Measurements from ENCODE around the gene SPEN. TPM values are rescaled to one million over a fixed set of nuclear protein-coding genes. Genes with fewer than 3 reads are reported as not detected.
A peak's percentile ranks its signal among the peaks of the same experiment; 100 is the strongest.

SPEN gene
- total RNA-seq, 1 donor from 2014 or later: 33.5 TPM

DNA sequence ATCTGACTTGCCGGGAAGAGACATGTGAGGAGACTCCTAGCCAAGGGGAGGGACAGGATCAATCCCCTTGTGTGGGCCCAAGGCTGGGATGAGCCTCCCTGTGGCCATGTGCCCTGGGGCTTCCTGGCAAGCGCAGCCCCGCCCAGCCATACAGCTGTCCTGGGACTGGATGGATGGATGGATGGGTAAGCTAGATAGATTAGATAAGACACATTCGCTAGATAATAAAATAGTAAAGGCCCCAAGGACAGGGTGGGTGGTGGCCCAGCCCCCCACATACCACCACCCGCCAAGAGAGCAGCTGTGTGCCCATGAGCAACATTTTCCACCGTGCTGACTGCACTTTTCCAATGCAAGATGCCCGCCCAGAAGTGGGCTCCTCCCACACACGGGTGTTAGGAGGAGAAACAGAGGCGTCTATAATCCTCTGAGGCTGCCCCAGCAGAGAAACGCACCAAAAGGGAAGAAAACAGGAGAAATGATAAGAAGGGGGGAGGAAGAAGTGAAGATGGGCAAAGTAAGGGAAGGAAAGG lies 103.3 kb downstream of the SPEN start:
- H3K36me3 Mint-ChIP-seq (ENCODE audit: low read depth, unreplicated experiment): peaks cover 25% of the 10 kb centered on the region
- no peak for DNase-seq (ENCODE audit: low spot score)
- no peaks in the 10 kb centered on the region for H3K9me3 Mint-ChIP-seq (ENCODE audit: unreplicated experiment)
- no peak overlapping the region for H3K27ac Mint-ChIP-seq (ENCODE audit: unreplicated experiment)
- no peak overlapping the region for H3K4me3 Mint-ChIP-seq (ENCODE audit: unreplicated experiment)
- TF ChIP-seq, protein P1, sequence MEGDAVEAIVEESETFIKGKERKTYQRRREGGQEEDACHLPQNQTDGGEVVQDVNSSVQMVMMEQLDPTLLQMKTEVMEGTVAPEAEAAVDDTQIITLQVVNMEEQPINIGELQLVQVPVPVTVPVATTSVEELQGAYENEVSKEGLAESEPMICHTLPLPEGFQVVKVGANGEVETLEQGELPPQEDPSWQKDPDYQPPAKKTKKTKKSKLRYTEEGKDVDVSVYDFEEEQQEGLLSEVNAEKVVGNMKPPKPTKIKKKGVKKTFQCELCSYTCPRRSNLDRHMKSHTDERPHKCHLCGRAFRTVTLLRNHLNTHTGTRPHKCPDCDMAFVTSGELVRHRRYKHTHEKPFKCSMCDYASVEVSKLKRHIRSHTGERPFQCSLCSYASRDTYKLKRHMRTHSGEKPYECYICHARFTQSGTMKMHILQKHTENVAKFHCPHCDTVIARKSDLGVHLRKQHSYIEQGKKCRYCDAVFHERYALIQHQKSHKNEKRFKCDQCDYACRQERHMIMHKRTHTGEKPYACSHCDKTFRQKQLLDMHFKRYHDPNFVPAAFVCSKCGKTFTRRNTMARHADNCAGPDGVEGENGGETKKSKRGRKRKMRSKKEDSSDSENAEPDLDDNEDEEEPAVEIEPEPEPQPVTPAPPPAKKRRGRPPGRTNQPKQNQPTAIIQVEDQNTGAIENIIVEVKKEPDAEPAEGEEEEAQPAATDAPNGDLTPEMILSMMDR (IDR thresholded peaks at IDR 0.05; ENCODE audit: unreplicated experiment): no peak
- peaks cover 17% of the 10 kb centered on the region for H3K27me3 Mint-ChIP-seq (ENCODE audit: unreplicated experiment)
- peaks cover 39% of the 10 kb centered on the region for H3K4me1 Mint-ChIP-seq (ENCODE audit: unreplicated experiment)

DNA sequence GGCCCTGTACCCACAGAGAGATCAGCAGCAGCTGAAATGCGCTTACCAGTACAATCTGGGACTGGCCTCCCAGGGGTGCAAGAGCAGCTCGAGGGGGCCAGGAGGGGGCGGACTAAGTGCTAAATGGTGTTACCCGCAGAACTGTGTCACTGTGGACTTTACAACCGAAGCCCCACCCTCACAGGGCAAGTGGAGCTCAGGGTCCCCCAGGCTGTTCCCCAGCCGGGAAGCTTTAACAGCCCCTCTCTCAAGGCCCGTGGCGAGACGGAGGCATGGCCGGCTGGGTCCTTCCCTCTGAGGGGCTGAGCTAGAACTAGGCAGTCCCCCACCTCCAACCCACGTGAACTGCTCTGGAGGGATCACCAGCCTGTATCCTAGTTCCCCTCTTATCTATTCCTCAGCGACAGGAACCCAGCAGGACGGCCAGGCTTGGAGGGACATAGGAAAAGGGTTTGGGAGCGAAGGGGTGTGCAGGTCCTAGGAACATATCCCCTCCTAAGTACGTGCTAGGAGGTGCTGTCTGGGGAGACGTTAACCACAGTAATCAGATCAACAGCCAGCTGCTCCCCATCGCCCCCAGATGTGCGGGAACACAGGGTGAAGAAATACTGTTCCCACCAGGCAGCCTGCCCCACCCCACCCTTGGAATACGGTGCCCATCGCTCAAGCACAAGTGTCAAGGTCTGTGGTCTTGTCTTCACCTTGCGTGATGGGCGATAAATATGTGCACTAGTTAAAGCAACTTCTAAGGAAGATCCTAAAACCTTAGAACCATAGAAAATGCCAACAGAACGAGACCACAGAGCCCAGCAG lies 104.0 kb downstream of the SPEN start:
- H3K4me3 Mint-ChIP-seq (ENCODE audit: unreplicated experiment): no peak overlapping the region
- H3K27ac Mint-ChIP-seq (ENCODE audit: unreplicated experiment): no peak overlapping the region
- H3K4me1 Mint-ChIP-seq (ENCODE audit: unreplicated experiment): peaks cover 39% of the 10 kb centered on the region
- no peaks in the 10 kb centered on the region for H3K9me3 Mint-ChIP-seq (ENCODE audit: unreplicated experiment)
- DNase-seq (ENCODE audit: low spot score): no peak
- H3K36me3 Mint-ChIP-seq (ENCODE audit: low read depth, unreplicated experiment): peaks cover 19% of the 10 kb centered on the region
- H3K27me3 Mint-ChIP-seq (ENCODE audit: unreplicated experiment): peaks cover 15% of the 10 kb centered on the region
- TF ChIP-seq, protein P1 (IDR thresholded peaks at IDR 0.05; ENCODE audit: unreplicated experiment): no peak

DNA sequence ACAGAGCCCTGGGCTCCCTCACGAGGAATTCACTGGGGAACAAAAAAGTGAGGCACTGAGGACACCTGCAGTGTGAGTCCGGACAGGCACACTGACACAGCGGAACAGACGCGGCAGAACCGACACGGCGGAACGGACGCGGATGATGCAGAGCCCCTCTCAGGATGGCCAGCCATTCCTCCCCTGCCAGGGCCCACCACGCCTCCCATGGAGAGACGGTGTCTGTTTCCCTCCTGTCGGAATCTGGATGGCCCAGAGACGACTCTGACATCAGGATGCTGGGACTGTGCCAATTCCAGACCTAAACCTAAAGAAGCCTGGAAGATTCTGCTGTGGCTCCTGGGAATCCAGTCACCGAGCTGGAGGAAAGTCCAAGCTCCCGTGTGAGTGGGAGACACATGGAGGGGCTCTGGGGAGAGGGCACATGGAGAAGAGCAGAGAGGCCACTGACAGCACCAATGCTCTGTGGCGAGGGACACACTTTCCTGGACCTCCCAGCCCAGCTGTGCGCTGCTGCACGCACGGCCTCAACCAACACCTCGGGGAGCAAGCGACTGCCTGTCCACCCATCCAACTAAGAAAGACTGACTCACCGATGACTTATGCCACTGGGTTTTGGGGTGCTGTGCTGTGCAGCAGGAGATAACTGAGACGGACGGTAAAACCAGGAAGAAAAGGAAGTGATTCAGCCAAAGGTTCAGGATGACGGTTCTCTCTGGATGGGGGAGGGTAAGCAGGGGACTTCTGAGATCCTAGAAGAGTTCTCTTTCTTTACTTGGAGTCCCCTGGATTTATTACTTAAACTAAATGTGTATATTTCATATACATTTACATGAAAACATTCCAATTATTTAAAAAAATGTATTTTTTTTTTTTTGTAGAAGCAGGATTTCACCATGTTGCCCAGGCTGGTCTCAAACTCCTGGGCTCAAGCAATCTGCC lies 105.1 kb downstream of the SPEN start:
- no peaks in the 10 kb centered on the region for H3K9me3 Mint-ChIP-seq (ENCODE audit: unreplicated experiment)
- H3K27ac Mint-ChIP-seq (ENCODE audit: unreplicated experiment): no peak overlapping the region
- peaks cover 9% of the 10 kb centered on the region for H3K27me3 Mint-ChIP-seq (ENCODE audit: unreplicated experiment)
- TF ChIP-seq, protein P1 (IDR thresholded peaks at IDR 0.05; ENCODE audit: unreplicated experiment): no peak
- peaks cover 17% of the 10 kb centered on the region for H3K36me3 Mint-ChIP-seq (ENCODE audit: low read depth, unreplicated experiment)
- DNase-seq (ENCODE audit: low spot score): no peak
- H3K4me1 Mint-ChIP-seq (ENCODE audit: unreplicated experiment): peaks cover 39% of the 10 kb centered on the region
- H3K4me3 Mint-ChIP-seq (ENCODE audit: unreplicated experiment): peak overlapping the region; percentile 48

DNA sequence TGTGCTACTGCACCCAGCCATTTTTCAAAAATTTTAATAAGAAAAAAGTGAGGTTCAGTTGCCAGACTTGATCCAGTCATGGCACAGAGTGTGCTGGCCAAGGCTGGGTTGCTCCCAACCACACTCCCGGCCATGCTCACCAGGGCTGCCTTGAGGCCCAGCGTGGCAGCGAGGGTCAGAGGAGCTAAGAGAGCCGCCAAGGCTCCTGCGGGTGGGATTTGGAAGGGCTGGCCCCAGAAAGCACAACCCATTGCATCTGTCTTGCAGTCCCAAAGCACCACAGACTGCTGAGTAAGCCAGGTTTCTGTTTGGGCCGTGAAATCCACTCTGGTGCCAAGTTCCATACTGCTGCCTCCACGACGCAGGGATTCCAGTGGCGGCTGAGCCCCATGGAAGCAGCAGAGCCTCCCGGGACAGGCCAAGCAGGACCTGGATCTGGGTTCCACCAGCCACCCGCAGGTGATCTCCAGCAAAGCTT lies 105.8 kb downstream of the SPEN start:
- H3K27ac Mint-ChIP-seq (ENCODE audit: unreplicated experiment): no peak overlapping the region

More for the DNA sequence above, 105.8 kb downstream of the SPEN start:
- Mint-ChIP-seq H3K9me3 (ENCODE audit: unreplicated experiment) (no peaks in the 10 kb centered on the region), H3K27me3 (ENCODE audit: unreplicated experiment) (peaks cover 8% of the 10 kb centered on the region), H3K36me3 (ENCODE audit: low read depth, unreplicated experiment) (peaks cover 12% of the 10 kb centered on the region), H3K4me1 (ENCODE audit: unreplicated experiment) (peaks cover 39% of the 10 kb centered on the region), H3K4me3 (ENCODE audit: unreplicated experiment) (no peak overlapping the region)
- no peak for DNase-seq (ENCODE audit: low spot score)
- TF ChIP-seq, protein P1 (IDR thresholded peaks at IDR 0.05; ENCODE audit: unreplicated experiment): no peak
